ENCODE measurements around the gene ALPI.

DNA sequence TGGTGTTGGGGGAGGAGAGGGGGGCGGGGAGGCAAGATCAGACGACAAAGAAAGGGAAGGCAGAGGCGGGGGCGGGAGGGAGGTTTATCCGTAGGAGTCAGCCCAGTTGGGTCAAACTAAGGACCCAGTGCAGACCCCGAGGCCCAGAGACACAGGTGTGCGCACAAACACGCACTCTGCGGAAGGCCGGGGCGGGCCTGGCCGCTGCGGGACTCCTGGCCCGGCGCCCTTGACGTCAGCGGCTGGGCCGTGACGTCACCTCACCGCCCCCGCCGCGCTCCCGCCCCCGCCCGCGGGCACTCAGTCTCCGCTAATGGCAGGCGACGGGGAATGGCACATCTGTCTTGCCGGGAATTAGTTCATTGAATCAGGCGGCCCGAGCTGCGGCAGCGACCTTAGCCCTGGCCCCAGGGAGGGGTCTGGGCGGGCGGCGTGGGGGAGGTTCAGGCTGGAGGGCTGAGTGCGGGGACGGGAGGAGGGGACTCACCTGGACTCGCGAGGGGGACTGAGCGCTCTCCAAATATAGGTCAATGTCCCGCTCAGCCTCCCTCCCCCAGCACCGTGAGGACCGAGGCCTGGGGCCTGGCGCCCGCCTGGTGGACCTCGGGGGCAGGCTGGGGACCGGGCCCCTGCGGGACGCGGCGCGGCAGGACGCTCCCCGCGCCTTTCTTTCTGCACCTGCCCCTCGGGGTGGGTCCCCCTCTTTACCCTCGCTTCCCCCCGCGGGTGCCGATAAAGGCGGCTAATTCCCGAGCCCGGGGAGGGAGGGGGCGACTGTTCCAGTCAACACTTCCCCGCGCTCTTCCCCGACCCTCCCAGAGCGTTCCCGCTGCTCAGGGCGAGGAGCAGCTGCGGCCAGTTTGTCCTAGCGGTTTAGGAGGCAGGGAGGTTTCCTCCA is 47.2 kb downstream of the ALPI start:
- TF ChIP-seq POLR2AphosphoS5 (IDR thresholded peaks at IDR 0.05; ENCODE audit: low read depth, low read length) = no peak
- TF ChIP-seq TAF1 (IDR thresholded peaks at IDR 0.05; ENCODE audit: borderline replicate concordance, low read depth, low read length) = no peak
